Fibroblast of lung (primary cell): ENCODE results near the gene MARK3. TPM values are rescaled to one million over a fixed set of nuclear protein-coding genes. Genes with fewer than 3 reads are reported as not detected.

Experiments used
- DNase-seq, 2 donors: peaks; one replicate each; pipeline versions ENCODE4 v3.0.0 to v3.0.0-alpha.2; 2010; ENCODE audit warnings: low read depth in 2 of 2
- H2AFZ ChIP-seq: 2 replicates; pipeline ENCODE4 v1.5.1; 2012; ENCODE audit warnings: low read length, control low read depth, inconsistent platforms
- H3K27ac ChIP-seq: 2 replicates; pipeline ENCODE4 v1.5.1; 2011; ENCODE audit warnings: low read length, control low read depth; ENCODE audit not compliant: insufficient read depth
- H3K27me3 ChIP-seq: 2 replicates; pipeline ENCODE4 v1.5.1; 2011; ENCODE audit warnings: mild to moderate bottlenecking, low read length; ENCODE audit not compliant: control insufficient read depth, insufficient read depth
- H3K36me3 ChIP-seq: 2 replicates; pipeline ENCODE4 v1.5.1; 2011; ENCODE audit warnings: low read length; ENCODE audit not compliant: control insufficient read depth, insufficient read depth
- H3K4me1 ChIP-seq: 2 replicates; pipeline ENCODE4 v1.5.1; 2011; ENCODE audit warnings: low read length; ENCODE audit not compliant: control insufficient read depth, insufficient read depth; ENCODE audit errors: extremely low read depth
- H3K4me2 ChIP-seq: 2 replicates; pipeline ENCODE4 v1.5.1; 2011; ENCODE audit warnings: low read length, control low read depth; ENCODE audit not compliant: insufficient read depth; ENCODE audit errors: extremely low read depth
- H3K4me3 ChIP-seq, 4 experiments: fragments of 200-600 bp in 1 of 4; sonication (generic) in 1 of 4; replicated peaks in 1 of 4; 2 replicates each; pipeline ENCODE4 v1.5.1; 2011 to 2016; ENCODE audit warnings: low read length in 4 of 4, low read depth in 3 of 4, mild to moderate bottlenecking in 3 of 4, control low read depth in 2 of 4, inconsistent platforms in 1 of 4, mixed read lengths in 1 of 4; ENCODE audit not compliant: insufficient read depth in 1 of 4; ENCODE audit errors: control extremely low read depth in 1 of 4
- H3K79me2 ChIP-seq: 2 replicates; pipeline ENCODE4 v1.5.1; 2012; ENCODE audit warnings: mild to moderate bottlenecking, low read length, inconsistent platforms; ENCODE audit not compliant: control insufficient read depth, insufficient read depth
- H3K9ac ChIP-seq: 2 replicates; pipeline ENCODE4 v1.5.1; 2011; ENCODE audit warnings: mild to moderate bottlenecking, low read length, control low read depth; ENCODE audit not compliant: insufficient read depth
- H3K9me3 ChIP-seq: 2 replicates; pipeline ENCODE4 v1.5.1; 2012; ENCODE audit warnings: low read depth, low read length; ENCODE audit not compliant: control insufficient read depth, insufficient read depth
- H4K20me1 ChIP-seq: 2 replicates; pipeline ENCODE4 v1.5.1; 2011; ENCODE audit warnings: low read length; ENCODE audit not compliant: control insufficient read depth, insufficient read depth; ENCODE audit errors: extremely low read depth
- EZH2 ChIP-seq: IDR thresholded peaks from 2 replicates; pipeline ENCODE4 v1.5.1; 2012; ENCODE audit warnings: low read length, control low read depth, mild to moderate bottlenecking; ENCODE audit errors: missing control alignments
- polyA plus RNA-seq, 2 donors: library from polyadenylated mRNA; depleted of rRNA in 1 of 2; stranded (reverse) in 1 of 2; unstranded in 1 of 2; fragments of >200 nt; gene quantifications; 2 replicates each; pipeline ENCODE4 v1.2.1, GENCODE V29; 2011 to 2012; ENCODE audit warnings: missing spikeins in 1 of 2
- total RNA-seq: library from RNA; depleted of rRNA; stranded (reverse); fragments of >200 nt; gene quantifications from 2 replicates; pipeline ENCODE4 v1.2.1, GENCODE V29; 2014
- TF ChIP-seq, protein P1 (sequence below), 2 donors: IDR thresholded peaks in 1 of 2; conservative IDR thresholded peaks in 1 of 2; 1 replicate in 1 of 2; 2 replicates in 1 of 2; pipeline ENCODE4 v1.5.1; 2011 to 2012; ENCODE audit warnings: low read length in 2 of 2, control low read depth in 1 of 2, inconsistent platforms in 1 of 2, low read depth in 1 of 2, mild to moderate bottlenecking in 1 of 2

MARK3 gene
- total and polyA plus RNA-seq, 2 donors (not counting 1 experiment from before 2014, with no cell fraction given), result 76.0 to 119 TPM

DNA sequence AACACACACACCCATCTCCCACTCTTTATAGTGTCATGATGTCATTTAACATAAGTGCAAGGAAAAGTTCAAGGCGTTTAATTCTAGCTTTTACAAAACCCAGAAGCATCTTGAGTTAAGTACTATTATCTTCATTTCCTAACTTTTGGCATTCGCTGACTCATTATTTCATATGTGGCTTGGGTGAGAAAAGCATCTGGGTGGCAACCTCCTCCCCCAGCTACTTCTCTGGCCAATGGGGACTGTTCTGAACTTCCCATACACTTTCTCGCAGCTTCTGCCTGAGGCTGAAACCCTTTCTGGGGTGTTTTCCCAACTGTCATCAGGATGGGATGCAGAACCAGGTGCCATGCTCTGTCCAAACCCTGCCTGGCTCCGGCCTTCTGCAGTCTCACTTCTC, 2.8 kb upstream of the MARK3 start:
- peak overlapping the region; percentile 31 for H2AFZ ChIP-seq
- no peaks in the 10 kb centered on the region for H3K36me3 ChIP-seq
- no peak overlapping the region for H3K4me2 ChIP-seq
- peaks cover 9% of the 10 kb centered on the region for H3K4me1 ChIP-seq
- peak; percentile 66 to 78 for DNase-seq
- H3K79me2 ChIP-seq, result peaks cover 21% of the 10 kb centered on the region
- no peak overlapping the region for H3K4me3 ChIP-seq
- TF ChIP-seq, protein P1, sequence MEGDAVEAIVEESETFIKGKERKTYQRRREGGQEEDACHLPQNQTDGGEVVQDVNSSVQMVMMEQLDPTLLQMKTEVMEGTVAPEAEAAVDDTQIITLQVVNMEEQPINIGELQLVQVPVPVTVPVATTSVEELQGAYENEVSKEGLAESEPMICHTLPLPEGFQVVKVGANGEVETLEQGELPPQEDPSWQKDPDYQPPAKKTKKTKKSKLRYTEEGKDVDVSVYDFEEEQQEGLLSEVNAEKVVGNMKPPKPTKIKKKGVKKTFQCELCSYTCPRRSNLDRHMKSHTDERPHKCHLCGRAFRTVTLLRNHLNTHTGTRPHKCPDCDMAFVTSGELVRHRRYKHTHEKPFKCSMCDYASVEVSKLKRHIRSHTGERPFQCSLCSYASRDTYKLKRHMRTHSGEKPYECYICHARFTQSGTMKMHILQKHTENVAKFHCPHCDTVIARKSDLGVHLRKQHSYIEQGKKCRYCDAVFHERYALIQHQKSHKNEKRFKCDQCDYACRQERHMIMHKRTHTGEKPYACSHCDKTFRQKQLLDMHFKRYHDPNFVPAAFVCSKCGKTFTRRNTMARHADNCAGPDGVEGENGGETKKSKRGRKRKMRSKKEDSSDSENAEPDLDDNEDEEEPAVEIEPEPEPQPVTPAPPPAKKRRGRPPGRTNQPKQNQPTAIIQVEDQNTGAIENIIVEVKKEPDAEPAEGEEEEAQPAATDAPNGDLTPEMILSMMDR (conservative IDR thresholded peaks at IDR 0.05 in 1 of 2, IDR thresholded peaks at IDR 0.05 in 1 of 2; ENCODE audit: low read depth in 1 of 2, low read length in 2 of 2), result no peak
- no peak for TF ChIP-seq EZH2
- H3K27me3 ChIP-seq, result no peaks in the 10 kb centered on the region
- no peaks in the 10 kb centered on the region for H3K9me3 ChIP-seq
- no peak overlapping the region for H3K27ac ChIP-seq
- H3K9ac ChIP-seq, result no peak overlapping the region
- peaks cover 6% of the 10 kb centered on the region for H4K20me1 ChIP-seq

DNA sequence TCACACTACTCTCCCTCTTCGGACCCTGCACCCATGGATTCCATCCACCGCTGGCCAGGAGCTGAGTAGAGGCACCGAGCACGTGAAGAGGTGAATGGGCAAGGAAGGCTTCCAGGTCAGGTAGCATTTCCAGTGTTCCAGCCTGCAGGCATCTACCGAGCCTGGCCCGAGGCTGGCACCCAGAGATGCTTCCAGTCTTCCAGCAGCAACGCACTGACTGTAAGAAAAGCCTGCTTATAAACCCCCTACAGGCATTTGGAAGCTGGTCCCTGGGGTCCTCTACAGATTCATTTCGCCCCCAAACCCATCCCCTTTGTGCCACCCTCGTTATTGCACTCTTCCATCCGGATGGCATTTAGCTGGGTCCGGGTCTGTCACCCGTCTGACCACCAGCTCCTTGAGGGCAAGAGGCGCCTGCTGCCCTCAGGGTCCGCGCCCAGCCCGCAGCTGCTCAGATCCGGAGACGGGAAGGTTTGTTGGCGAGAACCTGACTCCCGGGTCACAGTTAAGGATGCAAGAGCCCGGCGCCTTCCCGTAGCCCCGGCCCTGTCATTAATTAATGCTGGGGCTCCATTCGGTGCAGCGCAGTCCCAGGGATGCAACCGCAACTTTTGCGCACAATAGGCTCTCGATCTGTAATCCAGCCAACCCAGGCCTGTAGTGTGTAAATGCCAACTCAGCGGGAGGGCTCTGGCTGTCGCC, 614 bp upstream of the MARK3 start:
- Histone ChIP-seq H3K9ac (peak overlapping the region; percentile 98), H3K4me1 (peaks cover 9% of the 10 kb centered on the region), H3K4me3 (peak overlapping the region; percentile 55 to 99 (median 83)), H3K36me3 (no peaks in the 10 kb centered on the region), H3K9me3 (no peaks in the 10 kb centered on the region), H3K27me3 (no peaks in the 10 kb centered on the region), H3K4me2 (peak overlapping the region; percentile 59), H4K20me1 (peaks cover 6% of the 10 kb centered on the region), H2AFZ (peak overlapping the region; percentile 70), H3K27ac (peak overlapping the region; percentile 91), H3K79me2 (peaks cover 42% of the 10 kb centered on the region)
- TF ChIP-seq, protein P1 (conservative IDR thresholded peaks at IDR 0.05 in 1 of 2, IDR thresholded peaks at IDR 0.05 in 1 of 2; ENCODE audit: low read depth in 1 of 2, low read length in 2 of 2), result no peak
- no peak for TF ChIP-seq EZH2
- DNase-seq, result no peak

DNA sequence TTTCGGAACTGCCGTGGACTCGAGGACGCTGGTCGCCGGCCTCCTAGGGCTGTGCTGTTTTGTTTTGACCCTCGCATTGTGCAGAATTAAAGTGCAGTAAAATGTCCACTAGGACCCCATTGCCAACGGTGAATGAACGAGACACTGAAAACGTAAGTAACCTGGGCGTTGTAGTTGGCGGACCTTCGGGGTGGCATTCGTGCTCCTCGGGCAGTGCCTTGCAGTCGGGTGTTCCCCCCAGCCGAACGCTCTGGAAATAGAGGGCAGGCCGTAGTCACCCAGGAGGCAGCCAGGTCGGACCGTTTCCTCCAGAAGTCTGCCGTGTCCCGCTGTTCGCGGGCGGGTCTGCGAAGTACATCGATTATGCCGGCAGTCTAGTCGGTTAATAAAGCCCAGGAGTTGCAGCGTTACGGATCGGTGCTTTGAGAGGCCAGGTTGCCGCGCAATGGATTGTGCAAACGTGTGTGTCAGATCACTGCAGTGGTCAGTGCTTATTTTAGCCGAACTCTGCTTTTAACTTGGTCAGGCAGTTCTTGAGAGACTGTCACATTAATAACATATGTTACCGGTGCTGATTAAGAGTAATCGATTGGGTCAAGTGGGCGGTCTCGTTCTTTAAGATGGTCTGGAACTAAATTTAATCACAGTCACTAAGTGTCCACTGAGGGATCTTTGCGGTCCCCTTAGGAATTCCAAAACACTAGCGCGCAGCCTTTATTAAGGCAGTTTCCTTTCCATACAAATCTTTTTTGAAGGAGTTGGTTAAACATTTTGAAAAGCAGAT, 906 bp downstream of the MARK3 start:
- H3K79me2 ChIP-seq, result peaks cover 56% of the 10 kb centered on the region
- no peaks in the 10 kb centered on the region for H3K9me3 ChIP-seq
- H3K36me3 ChIP-seq, result no peaks in the 10 kb centered on the region
- H3K27me3 ChIP-seq, result no peaks in the 10 kb centered on the region
- H3K4me1 ChIP-seq, result peaks cover 9% of the 10 kb centered on the region
- H3K4me2 ChIP-seq, result peak overlapping the region; percentile 86
- H4K20me1 ChIP-seq, result peaks cover 6% of the 10 kb centered on the region
- H3K4me3 ChIP-seq, result peak overlapping the region; percentile 95 to 99 (median 98)
- DNase-seq, result peak in 1 of 2 donors; percentile 25
- peak overlapping the region; percentile 91 for H3K27ac ChIP-seq
- H3K9ac ChIP-seq, result peak overlapping the region; percentile 98
- TF ChIP-seq, protein P1 (conservative IDR thresholded peaks at IDR 0.05 in 1 of 2, IDR thresholded peaks at IDR 0.05 in 1 of 2; ENCODE audit: low read depth in 1 of 2, low read length in 2 of 2), result no peak
- no peak for TF ChIP-seq EZH2
- no peak overlapping the region for H2AFZ ChIP-seq
